Hepatocyte (in vitro differentiated cells): Measurements from ENCODE around the gene PSMB2. TPM values are rescaled to one million over a fixed set of nuclear protein-coding genes. Genes with fewer than 3 reads are reported as not detected.

ENCODE experiments used
- DNase-seq: peaks from one replicate; pipeline ENCODE4 v3.0.0-alpha.2; 2016; ENCODE audit warnings: low spot score
- H2AFZ ChIP-seq: fragments of 200-600 bp; sonication (generic); 2 replicates; pipeline ENCODE4 v1.6.0; 2016; ENCODE audit warnings: antibody characterized with exemption, mild to moderate bottlenecking
- H3K27ac ChIP-seq: fragments of 200-600 bp; sonication (generic); 2 replicates; pipeline ENCODE4 v1.5.1; 2016; ENCODE audit warnings: mild to moderate bottlenecking
- H3K27me3 ChIP-seq: fragments of 200-600 bp; sonication (generic); 2 replicates; pipeline ENCODE4 v1.6.1; 2016
- H3K36me3 ChIP-seq: fragments of 200-600 bp; sonication (generic); replicated peaks from 2 replicates; pipeline ENCODE4 v1.5.1; 2016; ENCODE audit warnings: low read depth; ENCODE audit not compliant: insufficient read depth
- H3K4me1 ChIP-seq: fragments of 200-600 bp; sonication (generic); 2 replicates; pipeline ENCODE4 v1.5.1; 2016; ENCODE audit warnings: mild to moderate bottlenecking, moderate library complexity; ENCODE audit not compliant: insufficient read depth
- H3K4me2 ChIP-seq: fragments of 200-600 bp; sonication (generic); 2 replicates; pipeline ENCODE4 v1.6.0; 2016
- H3K4me3 ChIP-seq: fragments of 200-600 bp; sonication (generic); 2 replicates; pipeline ENCODE4 v1.5.1; 2016; ENCODE audit warnings: mild to moderate bottlenecking
- H3K79me2 ChIP-seq: fragments of 200-600 bp; sonication (generic); 2 replicates; pipeline ENCODE4 v1.6.0; 2017; ENCODE audit warnings: mild to moderate bottlenecking
- H3K9me2 ChIP-seq: fragments of 200-600 bp; sonication (generic); replicated peaks from 2 replicates; pipeline ENCODE4 v1.6.0; 2017; ENCODE audit warnings: mild to moderate bottlenecking; ENCODE audit not compliant: insufficient read depth
- H3K9me3 ChIP-seq: fragments of 200-600 bp; sonication (generic); 2 replicates; pipeline ENCODE4 v1.5.1; 2016; ENCODE audit warnings: low read depth, mild to moderate bottlenecking
- H4K20me1 ChIP-seq: fragments of 200-600 bp; sonication (generic); 2 replicates; pipeline ENCODE4 v1.6.0; 2016; ENCODE audit warnings: mild to moderate bottlenecking; ENCODE audit not compliant: insufficient read depth, poor library complexity, severe bottlenecking
- CTCF ChIP-seq: fragments of 200-600 bp; sonication (generic); IDR thresholded peaks from 2 replicates; pipeline ENCODE4 v1.5.1; 2016; ENCODE audit warnings: antibody characterized with exemption, mild to moderate bottlenecking; ENCODE audit not compliant: poor library complexity
- EZH2 ChIP-seq: fragments of 200-600 bp; sonication (generic); IDR thresholded peaks from 2 replicates; pipeline ENCODE4 v1.6.1; 2016; ENCODE audit warnings: antibody characterized with exemption, mild to moderate bottlenecking, borderline replicate concordance
- EZH2phosphoT487 ChIP-seq: fragments of 200-600 bp; sonication (generic); IDR thresholded peaks from one replicate; pipeline ENCODE4 v1.6.1; 2018; ENCODE audit warnings: antibody characterized with exemption, mild to moderate bottlenecking, low read depth, moderate library complexity; ENCODE audit not compliant: unreplicated experiment, severe bottlenecking
- WGBS: methylation state at CpG from one replicate; pipeline ENCODE4 v1.1.6; 2016; ENCODE audit warnings: low lambda C conversion rate; ENCODE audit errors: missing lambda C conversion rate; 5-methylcytosine and 5-hydroxymethylcytosine counted together
- polyA plus RNA-seq: library from polyadenylated mRNA; unstranded; fragments of >200 nt; fragmentation: Nextera tagmentation; extraction: Ambion mirVana; gene quantifications from 2 replicates; pipeline ENCODE4 v1.2.1, GENCODE V29; 2016
- total RNA-seq: library from RNA; depleted of rRNA; stranded (reverse); fragments of >200 nt; gene quantifications from 2 replicates; pipeline ENCODE4 v1.2.3, GENCODE V29; 2014

PSMB2 gene
- total and polyA plus RNA-seq, 2 experiments from 2014 or later, result 42.6 to 98.8 TPM

GRCh38 chr1:35603941-35604340 is 37.4 kb downstream of the PSMB2 start:
- Histone ChIP-seq H3K36me3 (no peaks in the 10 kb centered on the region), H3K79me2 (peaks cover 7% of the 10 kb centered on the region), H3K4me2 (no peak overlapping the region), H3K27me3 (no peaks in the 10 kb centered on the region), H3K27ac (no peak overlapping the region), H4K20me1 (no peaks in the 10 kb centered on the region), H3K9me3 (no peaks in the 10 kb centered on the region), H2AFZ (no peak overlapping the region), H3K4me1 (no peaks in the 10 kb centered on the region), H3K9me2 (no peaks in the 10 kb centered on the region), H3K4me3 (no peak overlapping the region)
- no peak for TF ChIP-seq CTCF
- no peak for TF ChIP-seq EZH2
- TF ChIP-seq EZH2phosphoT487, result no peak
- WGBS, result 65% methylated on average over 4 of the region's 4 CpGs
- DNase-seq, result no peak

- Histone ChIP-seq H3K9me2 (no peaks in the 10 kb centered on the region), H3K79me2 (peaks cover 7% of the 10 kb centered on the region), H3K27ac (no peak overlapping the region), H3K27me3 (no peaks in the 10 kb centered on the region), H2AFZ (no peak overlapping the region), H3K9me3 (no peaks in the 10 kb centered on the region), H3K36me3 (no peaks in the 10 kb centered on the region), H4K20me1 (no peaks in the 10 kb centered on the region), H3K4me1 (no peaks in the 10 kb centered on the region), H3K4me2 (no peak overlapping the region), H3K4me3 (no peak overlapping the region)
- DNase-seq, result no peak
- WGBS, result 36% methylated on average over 3 of the region's 3 CpGs
- TF ChIP-seq EZH2phosphoT487 (no peak), EZH2 (no peak), CTCF (no peak)
These were observed 37.9 kb downstream of the PSMB2 start for GRCh38 chr1:35603468-35603867.

- no peak overlapping the region for H3K27ac ChIP-seq
- WGBS, result 88% methylated on average over 3 of the region's 3 CpGs
- H3K36me3 ChIP-seq, result no peaks in the 10 kb centered on the region
- H2AFZ ChIP-seq, result no peak overlapping the region
- H3K9me3 ChIP-seq, result no peaks in the 10 kb centered on the region
- H4K20me1 ChIP-seq, result no peaks in the 10 kb centered on the region
- no peak for DNase-seq
- no peaks in the 10 kb centered on the region for H3K27me3 ChIP-seq
- no peak overlapping the region for H3K4me2 ChIP-seq
- H3K4me1 ChIP-seq, result no peaks in the 10 kb centered on the region
- TF ChIP-seq CTCF (no peak), EZH2 (no peak), EZH2phosphoT487 (no peak)
- no peak overlapping the region for H3K4me3 ChIP-seq
- H3K79me2 ChIP-seq, result no peaks in the 10 kb centered on the region
- no peaks in the 10 kb centered on the region for H3K9me2 ChIP-seq
These were observed 40.7 kb downstream of the PSMB2 start for GRCh38 chr1:35600593-35600992.

GRCh38 chr1:35599411-35599810 is 41.9 kb downstream of the PSMB2 start:
- Histone ChIP-seq H3K27me3 (no peaks in the 10 kb centered on the region), H3K27ac (no peak overlapping the region), H3K4me3 (no peak overlapping the region), H2AFZ (no peak overlapping the region), H4K20me1 (no peaks in the 10 kb centered on the region), H3K4me2 (no peak overlapping the region), H3K36me3 (no peaks in the 10 kb centered on the region), H3K4me1 (no peaks in the 10 kb centered on the region), H3K9me2 (no peaks in the 10 kb centered on the region), H3K9me3 (no peaks in the 10 kb centered on the region), H3K79me2 (no peaks in the 10 kb centered on the region)
- no peak for DNase-seq
- 82% methylated on average over 3 of the region's 3 CpGs for WGBS
- TF ChIP-seq CTCF, result no peak
- no peak for TF ChIP-seq EZH2phosphoT487
- TF ChIP-seq EZH2, result no peak
